UCSD-AML1 (cell line): ENCODE results near the gene CDHR2.
"Not testable (repeated sequence)": the region's sequence is repeated elsewhere in the genome, so short reads cannot be mapped to it uniquely, and the experiment has no call there.

Experiments used
- DNase-seq: peaks from one replicate; lab custom pipeline; 2025; ENCODE audit not compliant: unreplicated experiment; lab: John Stamatoyannopoulos, UW

Gene CDHR2

GRCh38 chr5:176565760-176566288 lies 16.7 kb downstream of the CDHR2 start:
- DNase-seq = no peak

DNA sequence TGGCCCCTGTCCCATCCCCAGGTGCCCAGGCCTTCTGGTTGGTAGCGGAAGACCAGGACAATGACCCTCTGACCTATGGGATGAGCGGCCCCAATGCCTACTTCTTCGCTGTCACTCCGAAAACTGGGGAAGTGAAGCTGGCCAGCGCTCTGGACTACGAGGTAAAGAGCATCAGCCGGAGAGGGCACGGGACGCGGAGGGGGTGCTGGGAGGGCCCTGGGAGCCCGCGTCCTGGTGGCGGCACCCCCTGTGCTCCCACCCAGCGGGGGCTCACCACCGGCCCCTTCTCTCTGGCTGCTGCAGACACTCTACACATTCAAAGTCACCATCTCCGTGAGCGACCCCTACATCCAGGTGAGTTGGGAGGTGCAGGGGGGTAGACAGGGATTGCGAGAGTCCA lies 19.5 kb downstream of the CDHR2 start:
- DNase-seq = no peak

DNA sequence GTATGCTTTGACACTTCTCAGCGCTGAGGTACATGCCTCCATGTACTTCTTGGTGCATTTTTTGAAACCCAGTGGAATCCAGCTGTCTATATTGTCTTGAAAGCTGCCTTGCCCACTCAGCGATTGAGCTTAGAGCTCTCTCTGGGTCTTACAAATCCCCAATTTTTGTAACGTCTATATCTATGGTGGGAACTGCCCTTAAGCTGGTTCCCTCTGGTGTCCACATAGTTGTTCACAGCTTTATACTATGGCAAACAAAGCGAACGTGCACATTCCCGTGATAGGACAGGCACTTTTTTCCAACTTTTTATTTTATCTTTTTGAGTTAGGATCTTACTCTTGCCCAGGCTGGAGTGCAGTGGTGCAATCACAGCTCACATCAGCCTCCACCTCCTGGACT lies 20.9 kb downstream of the CDHR2 start:
- no peak for DNase-seq

DNA sequence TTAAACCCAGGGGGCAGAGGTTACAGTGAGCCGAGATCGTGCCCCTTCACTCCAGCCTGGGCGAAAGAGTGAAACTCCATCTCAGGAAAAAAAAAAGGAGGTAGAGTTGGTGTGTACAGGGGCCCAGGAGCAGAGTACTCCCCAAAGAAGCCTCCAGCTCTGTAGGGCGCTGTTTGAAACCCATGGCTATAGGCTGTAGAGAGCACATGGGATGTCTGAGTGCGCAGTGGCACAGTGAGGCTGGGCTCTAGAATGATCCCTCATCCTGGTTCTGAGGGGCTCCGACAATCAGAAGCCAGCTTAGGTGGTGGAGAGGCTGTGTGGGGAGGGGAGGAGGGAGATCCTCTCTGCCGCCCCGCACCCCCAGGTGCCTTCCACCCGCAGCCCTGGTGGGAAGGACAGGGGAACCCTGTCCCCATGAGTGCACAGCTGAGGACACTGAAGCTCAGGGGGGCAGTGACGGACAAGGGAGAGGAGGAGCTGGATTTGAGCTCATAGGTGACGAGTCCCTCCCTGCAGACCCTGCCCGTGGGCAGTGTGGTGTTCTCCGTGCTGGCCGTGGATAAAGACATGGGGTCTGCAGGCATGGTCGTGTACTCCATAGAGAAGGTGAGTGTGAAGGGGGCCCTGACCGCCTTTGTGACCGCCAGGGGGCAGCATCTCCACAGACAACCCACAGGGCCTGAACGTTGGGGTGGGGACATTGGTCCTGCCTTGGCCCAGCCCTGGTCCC lies 24.6 kb downstream of the CDHR2 start:
- peak; percentile 69 for DNase-seq

DNA sequence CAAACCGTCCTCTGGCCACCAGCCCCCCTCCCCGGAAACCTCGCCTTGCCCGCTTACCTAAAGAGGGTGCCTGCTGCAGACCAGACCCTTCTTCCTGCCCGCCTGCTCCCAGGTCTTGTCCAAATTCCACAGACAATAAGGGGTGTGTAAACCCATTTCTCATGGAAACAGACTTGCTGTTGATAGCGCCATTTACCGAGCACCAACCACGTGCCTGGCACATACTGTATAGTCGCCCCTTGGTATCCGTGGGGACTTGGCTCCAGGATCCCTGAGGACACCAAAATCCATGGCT lies 25.1 kb downstream of the CDHR2 start:
- DNase-seq = no peak

DNA sequence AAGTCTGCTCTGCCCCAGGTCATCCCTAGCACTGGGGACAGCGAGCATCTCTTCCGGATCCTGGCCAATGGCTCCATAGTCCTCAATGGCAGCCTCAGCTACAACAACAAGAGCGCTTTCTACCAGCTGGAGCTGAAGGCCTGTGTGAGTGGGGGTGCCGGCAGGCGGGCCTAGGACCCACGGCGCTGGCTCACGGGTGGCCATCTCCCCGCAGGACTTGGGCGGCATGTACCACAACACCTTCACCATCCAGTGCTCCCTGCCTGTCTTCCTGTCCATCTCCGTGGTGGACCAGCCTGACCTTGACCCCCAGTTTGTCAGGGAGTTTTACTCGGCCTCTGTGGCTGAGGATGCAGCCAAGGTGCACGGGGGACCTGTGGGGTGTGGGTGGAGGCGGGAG lies 25.9 kb downstream of the CDHR2 start:
- no peak for DNase-seq

DNA sequence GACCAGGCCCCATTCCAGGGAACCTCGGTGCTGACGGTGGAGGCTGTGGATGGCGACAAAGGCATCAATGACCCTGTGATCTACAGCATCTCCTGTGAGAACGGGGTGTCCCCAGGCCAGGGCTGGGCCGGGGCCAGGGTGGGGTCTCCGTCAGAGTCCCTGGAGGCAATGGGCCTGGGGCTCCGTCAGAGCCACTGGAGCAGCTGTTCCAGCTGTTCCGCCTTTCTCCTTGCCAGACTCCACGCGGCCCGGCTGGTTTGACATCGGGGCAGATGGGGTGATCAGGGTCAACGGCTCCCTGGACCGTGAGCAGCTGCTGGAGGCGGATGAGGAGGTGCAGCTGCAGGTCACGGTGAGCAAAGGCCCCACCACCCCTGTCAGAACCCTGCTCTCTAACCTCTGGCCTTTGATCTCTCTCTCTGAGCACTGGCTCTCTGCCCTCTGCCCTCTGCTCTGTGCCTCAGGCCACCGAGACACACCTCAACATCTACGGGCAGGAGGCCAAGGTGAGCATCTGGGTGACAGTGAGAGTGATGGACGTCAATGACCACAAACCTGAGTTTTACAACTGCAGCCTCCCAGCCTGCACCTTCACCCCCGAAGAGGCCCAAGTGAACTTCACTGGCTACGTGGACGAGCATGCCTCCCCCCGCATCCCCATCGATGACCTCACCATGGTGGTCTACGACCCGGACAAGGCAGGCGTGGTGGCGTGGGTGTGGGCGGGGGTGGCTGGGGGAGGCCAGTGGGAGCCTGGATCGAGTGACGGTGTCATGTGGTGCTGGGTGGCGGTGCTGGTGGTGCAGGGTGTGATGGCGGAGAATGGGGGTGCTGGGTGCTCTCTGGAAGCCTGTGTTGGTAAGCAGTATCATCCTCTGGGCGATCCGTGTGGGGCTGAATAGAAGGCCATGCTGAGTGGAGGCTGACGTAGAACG lies 26.6 kb downstream of the CDHR2 start:
- DNase-seq = no peak

DNA sequence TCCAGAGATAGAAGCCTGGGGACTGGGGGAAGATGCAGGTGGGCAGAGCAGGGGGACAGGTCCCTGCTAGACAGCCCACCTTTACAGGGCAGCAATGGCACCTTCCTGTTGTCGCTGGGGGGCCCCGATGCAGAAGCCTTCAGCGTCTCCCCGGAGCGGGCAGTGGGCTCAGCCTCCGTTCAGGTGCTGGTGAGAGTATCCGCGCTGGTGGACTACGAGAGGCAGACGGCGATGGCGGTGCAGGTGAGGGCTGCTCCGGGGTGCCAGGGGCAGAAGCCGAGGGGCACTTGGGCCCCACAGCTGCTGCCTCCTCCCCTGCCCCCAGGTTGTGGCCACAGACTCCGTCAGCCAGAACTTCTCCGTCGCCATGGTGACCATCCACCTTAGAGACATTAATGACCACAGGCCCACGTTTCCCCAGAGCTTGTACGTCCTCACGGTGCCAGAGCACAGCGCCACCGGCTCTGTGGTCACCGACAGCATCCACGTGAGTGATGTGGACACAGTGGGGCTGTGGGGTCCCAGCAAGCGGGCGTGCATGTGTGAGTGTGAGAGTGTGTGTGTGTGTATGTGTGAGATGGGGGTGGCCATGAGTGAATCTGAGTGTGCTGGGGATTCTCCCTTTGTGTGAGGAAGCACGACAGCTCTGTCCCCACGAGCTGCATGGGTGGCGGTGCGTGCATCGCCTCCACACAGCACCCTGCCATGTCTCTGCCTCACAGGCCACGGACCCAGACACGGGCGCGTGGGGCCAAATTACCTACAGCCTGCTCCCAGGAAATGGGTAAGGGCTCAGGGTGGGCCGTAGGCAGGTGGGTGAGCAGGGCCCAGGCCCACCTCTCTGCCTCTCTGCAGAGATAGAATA lies 28.4 kb downstream of the CDHR2 start:
- DNase-seq = no peak

- no peak for DNase-seq
Measured at GRCh38 chr5:176578391-176578808, 29.3 kb downstream of the CDHR2 start.

DNA sequence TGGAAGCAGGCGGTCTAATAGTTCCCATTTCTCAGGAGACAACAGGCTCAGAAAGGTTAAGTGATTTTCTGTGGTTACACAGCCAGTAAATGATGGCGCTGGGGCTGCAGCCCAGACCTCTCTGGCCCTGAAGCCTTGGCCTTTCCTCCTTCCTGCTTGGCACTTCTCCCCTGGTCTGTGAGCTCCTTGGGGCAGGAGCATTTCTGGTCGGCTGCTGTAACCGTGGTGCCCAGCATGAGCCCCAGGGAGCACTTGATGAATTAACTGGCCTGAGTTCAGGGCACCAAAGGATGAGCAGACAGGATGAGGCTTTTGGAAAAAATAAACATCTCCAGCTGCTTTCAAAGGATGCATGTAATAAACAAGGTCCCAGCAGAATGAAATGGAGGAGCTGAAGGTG lies 30.2 kb downstream of the CDHR2 start:
- DNase-seq = no peak

GRCh38 chr5:176581361-176581760 lies 32.2 kb downstream of the CDHR2 start:
- DNase-seq = no peak

GRCh38 chr5:176583076-176583475 lies 33.9 kb downstream of the CDHR2 start:
- DNase-seq = no peak

- DNase-seq = no peak
Measured at GRCh38 chr5:176587398-176587797, 38.3 kb downstream of the CDHR2 start.

DNA sequence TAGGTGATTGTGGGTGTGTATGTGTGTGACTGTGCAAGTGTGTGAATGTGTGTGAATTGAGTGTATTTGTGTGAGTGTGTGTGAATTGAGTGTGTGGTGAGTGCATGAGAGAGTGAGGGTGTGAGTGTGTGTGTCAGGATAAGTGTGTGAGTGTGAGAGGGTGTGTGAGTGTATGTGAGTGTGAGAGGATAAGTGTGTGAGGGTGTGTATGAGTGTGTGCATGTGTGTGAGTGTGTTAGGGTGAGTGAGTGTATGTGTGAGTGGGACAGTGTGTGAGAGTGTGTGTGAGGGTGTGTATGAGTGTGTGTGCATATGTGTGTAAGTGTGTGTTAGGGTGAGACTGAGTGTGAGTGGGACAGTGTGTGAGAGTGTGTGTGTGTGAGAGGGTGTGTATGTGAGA lies 39.2 kb downstream of the CDHR2 start:
- no peak for DNase-seq

DNA sequence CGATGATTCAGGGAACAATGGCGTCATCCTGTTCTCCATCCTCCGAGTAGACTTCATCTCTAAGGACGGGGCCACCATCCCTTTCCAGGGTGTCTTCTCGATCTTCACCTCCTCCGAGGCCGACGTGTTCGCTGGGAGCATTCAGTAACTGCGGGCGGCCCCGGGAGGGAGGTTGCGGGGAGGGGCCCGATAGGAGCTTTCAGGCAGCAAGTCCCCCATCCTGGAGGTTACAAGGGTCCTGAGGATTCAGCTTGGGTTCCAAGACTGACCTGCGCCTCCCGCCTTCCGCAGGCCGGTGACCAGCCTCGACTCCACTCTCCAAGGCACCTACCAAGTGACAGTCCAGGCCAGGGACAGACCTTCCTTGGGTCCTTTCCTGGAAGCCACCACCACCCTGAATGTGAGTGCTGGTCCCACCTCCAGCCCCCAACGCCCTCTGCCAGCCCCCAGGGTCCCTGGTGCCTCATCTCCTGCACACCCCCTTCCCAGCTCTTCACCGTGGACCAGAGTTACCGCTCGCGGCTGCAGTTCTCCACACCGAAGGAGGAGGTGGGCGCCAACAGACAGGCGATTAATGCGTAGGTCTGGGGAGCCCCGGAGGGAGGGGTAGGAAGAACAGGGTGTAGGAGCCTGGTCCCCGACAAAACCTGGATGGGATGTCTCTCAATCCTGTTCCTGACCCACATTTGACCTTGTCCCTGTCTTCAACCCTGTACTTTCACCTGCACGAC lies 40.1 kb downstream of the CDHR2 start:
- DNase-seq = no peak

DNA sequence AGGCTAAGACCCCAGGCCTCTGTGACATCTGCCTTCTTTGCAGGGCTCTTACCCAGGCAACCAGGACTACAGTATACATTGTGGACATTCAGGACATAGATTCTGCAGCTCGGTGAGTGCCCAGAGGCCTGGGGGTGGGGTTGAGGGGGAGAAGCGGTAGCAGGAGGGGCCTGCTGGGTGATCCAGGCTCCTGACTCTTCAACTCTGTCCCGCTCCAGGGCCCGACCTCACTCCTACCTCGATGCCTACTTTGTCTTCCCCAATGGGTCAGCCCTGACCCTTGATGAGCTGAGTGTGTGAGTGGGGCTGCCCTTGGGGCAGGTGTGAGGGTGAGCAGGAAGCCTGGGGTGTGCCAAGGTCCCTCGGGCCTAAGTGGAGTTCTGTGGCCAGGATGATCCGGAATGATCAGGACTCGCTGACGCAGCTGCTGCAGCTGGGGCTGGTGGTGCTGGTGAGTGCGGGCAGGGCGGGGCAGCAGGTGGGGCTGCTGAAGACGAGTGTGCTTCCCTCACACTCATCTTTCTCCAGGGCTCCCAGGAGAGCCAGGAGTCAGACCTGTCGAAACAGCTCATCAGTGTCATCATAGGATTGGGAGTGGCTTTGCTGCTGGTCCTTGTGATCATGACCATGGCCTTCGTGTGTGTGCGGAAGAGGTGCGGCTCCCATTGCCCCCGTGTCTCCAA lies 41.0 kb downstream of the CDHR2 start:
- DNase-seq = no peak

DNA sequence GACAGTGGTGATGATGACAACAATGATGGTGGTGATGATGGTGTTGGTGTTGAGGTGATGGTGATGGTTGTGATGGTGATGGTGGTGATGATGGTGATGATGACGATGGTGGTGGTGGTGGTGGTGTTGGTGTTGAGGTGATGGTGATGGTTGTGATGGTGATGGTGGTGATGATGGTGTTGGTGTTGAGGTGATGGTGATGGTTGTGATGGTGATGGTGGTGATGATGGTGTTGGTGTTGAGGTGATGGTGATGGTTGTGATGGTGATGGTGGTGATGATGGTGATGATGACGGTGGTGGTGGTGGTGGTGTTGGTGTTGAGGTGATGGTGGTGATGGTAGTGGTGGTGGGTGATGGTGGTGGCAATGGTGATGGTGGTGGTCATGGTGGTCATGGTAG lies 42.5 kb downstream of the CDHR2 start:
- not testable (repeated sequence) for DNase-seq

DNA sequence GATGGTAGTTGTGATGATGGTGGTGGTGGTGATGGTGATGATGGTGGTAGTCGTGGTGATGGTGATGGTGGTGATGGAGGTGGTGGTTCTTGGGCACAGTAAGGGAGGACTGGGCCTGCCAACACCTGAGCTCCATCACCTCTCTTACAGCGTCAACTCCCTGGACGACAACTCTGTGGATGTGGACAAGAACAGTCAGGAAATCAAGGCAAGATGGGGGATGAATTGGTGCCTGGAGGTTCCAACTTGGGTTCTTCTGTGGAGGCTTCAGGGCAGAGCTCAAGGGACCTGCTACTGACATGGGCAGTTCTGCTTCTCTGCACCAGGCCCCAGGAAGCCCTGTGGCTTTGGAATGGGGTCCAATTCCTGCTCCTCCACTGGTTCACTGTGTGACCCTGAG lies 43.4 kb downstream of the CDHR2 start:
- DNase-seq = no peak

DNA sequence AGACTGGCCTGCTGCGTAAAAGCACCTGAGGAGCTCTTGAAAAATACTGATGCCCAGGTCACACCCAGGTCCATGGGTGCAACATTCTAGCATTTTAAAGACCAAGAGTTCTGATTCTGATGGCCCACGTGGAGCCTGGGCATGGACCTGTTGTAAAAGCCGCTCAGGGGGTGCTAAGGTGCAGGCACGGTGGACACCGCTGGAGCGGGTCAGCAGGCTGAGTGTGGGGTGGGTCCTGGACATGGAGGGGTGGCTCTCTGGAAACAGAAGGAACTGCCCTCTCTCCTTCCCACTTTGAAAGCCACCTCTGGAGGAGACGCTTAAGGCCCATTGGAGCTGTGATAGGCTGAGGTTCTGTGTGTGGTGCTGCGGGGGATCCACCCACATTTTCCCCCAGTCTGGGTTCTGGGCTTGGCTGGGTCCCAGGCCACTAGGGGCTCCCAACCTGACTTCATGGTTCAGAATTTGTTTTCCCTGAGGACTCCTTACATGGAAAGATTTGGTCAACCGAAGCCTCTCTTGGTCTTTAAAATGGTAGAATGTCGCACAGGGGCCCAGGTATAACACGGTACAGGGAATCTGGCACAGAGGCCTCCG lies 44.2 kb downstream of the CDHR2 start:
- DNase-seq = no peak

GRCh38 chr5:176594554-176594953 lies 45.4 kb downstream of the CDHR2 start:
- DNase-seq = no peak
